ENCODE measurements around the gene PXDN.

DNA sequence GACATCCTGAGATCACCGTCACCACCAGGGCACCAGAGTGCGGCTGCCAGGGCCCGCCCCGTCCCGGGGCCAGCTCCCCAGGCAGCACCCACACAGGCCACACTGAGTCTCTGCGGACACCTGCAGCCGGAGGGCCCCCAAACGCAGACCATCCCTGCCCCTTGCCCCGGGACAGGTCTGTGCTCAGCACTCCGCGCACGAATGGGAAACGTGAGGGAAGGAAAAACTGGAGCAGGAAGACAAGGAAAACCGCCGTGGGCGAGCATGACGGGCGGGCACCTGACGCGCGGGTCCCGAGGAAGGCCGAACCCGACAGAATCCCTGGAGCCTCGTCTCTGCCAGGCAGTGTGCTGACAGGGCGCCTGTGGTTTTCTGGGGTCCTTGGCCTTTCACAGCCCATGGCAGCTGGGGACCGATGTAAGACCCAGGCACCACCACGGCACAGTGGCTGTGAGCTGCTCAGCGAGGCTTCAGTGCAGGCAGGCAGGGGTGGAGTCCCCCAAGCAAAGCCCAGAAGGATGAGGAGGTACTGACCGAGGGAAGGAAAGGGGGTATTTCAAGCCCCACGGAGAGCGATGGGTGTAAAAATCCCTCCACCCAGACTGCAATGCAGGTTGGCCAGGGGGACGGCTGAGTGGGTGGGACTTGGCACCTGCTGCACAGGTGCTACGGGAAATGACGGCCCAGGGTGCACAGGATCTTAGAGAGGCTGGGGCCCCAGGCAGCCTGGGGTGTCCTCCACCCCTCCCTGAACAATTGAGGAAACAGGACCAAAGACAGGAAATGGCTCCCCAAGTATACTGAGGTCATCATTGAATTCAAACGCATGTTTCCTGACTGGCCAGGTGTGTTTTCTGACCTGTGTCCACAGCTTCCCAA is 59.0 kb downstream of the PXDN start:
- TF ChIP-seq CTCF (conservative IDR thresholded peaks at IDR 0.05 in 1 of 2, IDR thresholded peaks at IDR 0.05 in 1 of 2; ENCODE audit: extremely low read depth in 1 of 2, insufficient read depth in 1 of 2, low read depth in 1 of 2, low read length in 2 of 2) (no peak), EZH2 (IDR thresholded peaks at IDR 0.05; ENCODE audit: borderline replicate concordance, low read length) (no peak)

All from mammary epithelial cell (primary cell).